ENCODE results near the gene NUPR1. TPM values are rescaled to one million over a fixed set of nuclear protein-coding genes. Genes with fewer than 3 reads are reported as not detected.

Gene NUPR1
- total RNA-seq, 2 experiments from 2014 or later, result not detected

DNA sequence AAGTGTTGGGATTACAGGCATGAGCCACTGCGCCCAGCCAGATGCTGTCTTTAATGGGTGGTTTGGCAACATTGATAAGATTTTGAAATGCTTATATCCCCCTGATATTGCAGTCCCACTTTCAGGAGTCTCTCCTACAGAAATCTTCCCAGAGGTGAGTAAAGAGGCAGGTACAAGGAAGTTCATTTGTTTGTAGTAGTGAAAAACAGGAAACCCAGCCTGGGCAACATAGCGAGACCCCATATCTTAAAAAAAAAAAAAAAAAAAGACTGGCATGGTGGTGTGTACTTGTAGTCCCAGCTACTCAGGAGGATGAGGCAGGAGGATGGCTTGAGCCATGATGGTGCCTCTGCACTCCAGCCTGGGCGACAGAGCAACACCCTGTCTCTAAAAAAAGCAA is 6.2 kb upstream of the NUPR1 start:
- CTCF ChIA-PET (ENCODE audit: unreplicated experiment), result no interaction called here
- POLR2A ChIA-PET, result interaction anchor here (0.6 kb wide), 1 partner anchor 9 kb away, joined by 3 read pairs; the partner anchor contains the start of gene SGF29
- TF ChIP-seq CTCF (conservative IDR thresholded peaks at IDR 0.05; ENCODE audit: low read length) (no peak), EZH2phosphoT487 (IDR thresholded peaks at IDR 0.05; ENCODE audit: borderline replicate concordance, low read depth, low read length) (no peak)

DNA sequence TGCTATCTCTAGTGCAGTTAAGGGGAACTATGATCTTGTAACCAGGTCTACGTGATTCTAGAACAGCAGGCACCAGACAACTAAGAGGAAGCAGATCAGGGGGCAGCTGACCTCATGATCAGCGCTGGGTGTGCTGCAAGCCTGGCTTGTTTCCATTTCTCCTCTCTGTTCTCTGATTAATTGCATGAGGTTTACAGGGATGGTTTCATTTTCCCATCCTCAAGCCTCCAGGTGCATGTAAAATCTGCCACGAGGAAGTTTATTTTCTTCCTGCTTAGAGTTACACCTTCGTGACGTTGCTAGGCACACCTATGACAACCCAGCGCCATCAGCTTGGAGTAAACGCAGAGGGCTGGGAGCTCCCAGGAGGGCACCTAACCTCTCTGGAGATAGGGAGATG is 4.3 kb upstream of the NUPR1 start:
- peak; percentile 6 for DNase-seq (ENCODE audit: low spot score)
- no TSS peak for BruUV-seq (replicated peaks)
- Histone ChIP-seq H3K36me3 (ENCODE audit: insufficient read depth, low read length) (no peaks in the 10 kb centered on the region), H3K27ac (ENCODE audit: low read depth, low read length, poor library complexity, severe bottlenecking) (no peak overlapping the region), H3K9me3 (ENCODE audit: low read length) (no peaks in the 10 kb centered on the region), H3K9me2 (ENCODE audit: insufficient read depth, low read length) (no peaks in the 10 kb centered on the region), H2AFZ (ENCODE audit: low read length) (peak overlapping the region; percentile 43; the same call in 1 of the 2 replicates), H3K4me3 (ENCODE audit: low read depth, low read length, poor library complexity, severe bottlenecking) (no peak overlapping the region), H3K4me1 (ENCODE audit: insufficient read depth, low read length, poor library complexity, severe bottlenecking) (no peaks in the 10 kb centered on the region), H3K79me2 (ENCODE audit: insufficient read depth, low read depth, low read length) (no peaks in the 10 kb centered on the region), H3K4me2 (ENCODE audit: low read length) (peak overlapping the region; percentile 16; the same call in 1 of the 2 replicates), H4K20me1 (ENCODE audit: insufficient read depth, low read length) (no peaks in the 10 kb centered on the region)
- intact Hi-C loops (cut with micrococcal nuclease; ENCODE audit: unreplicated experiment), result no loop called here
- ChIA-PET CTCF (ENCODE audit: unreplicated experiment) (no interaction called here), POLR2A (no interaction called here)
- no peak for TF ChIP-seq CTCF (conservative IDR thresholded peaks at IDR 0.05; ENCODE audit: low read length)
- TF ChIP-seq EZH2phosphoT487 (IDR thresholded peaks at IDR 0.05; ENCODE audit: borderline replicate concordance, low read depth, low read length), result no peak

More for the DNA sequence above, 6.2 kb upstream of the NUPR1 start:
- Histone ChIP-seq H3K79me2 (ENCODE audit: insufficient read depth, low read depth, low read length) (no peaks in the 10 kb centered on the region), H3K4me3 (ENCODE audit: low read depth, low read length, poor library complexity, severe bottlenecking) (no peak overlapping the region), H3K36me3 (ENCODE audit: insufficient read depth, low read length) (no peaks in the 10 kb centered on the region), H3K4me2 (ENCODE audit: low read length) (no peak overlapping the region), H3K9me3 (ENCODE audit: low read length) (no peaks in the 10 kb centered on the region), H3K4me1 (ENCODE audit: insufficient read depth, low read length, poor library complexity, severe bottlenecking) (no peaks in the 10 kb centered on the region), H2AFZ (ENCODE audit: low read length) (no peak overlapping the region), H4K20me1 (ENCODE audit: insufficient read depth, low read length) (no peaks in the 10 kb centered on the region), H3K9me2 (ENCODE audit: insufficient read depth, low read length) (no peaks in the 10 kb centered on the region), H3K27ac (ENCODE audit: low read depth, low read length, poor library complexity, severe bottlenecking) (no peak overlapping the region)
- intact Hi-C loops (cut with micrococcal nuclease; ENCODE audit: unreplicated experiment), result loop anchor here (5.0 kb wide), 1 partner anchor 223 kb away; no protein-coding TSS in a partner anchor
- DNase-seq (ENCODE audit: low spot score), result no peak
- no TSS peak for BruUV-seq (replicated peaks)

- Histone ChIP-seq H3K4me2 (ENCODE audit: low read length) (peak overlapping the region; percentile 16; the same call in 1 of the 2 replicates), H3K9me2 (ENCODE audit: insufficient read depth, low read length) (no peaks in the 10 kb centered on the region), H3K27ac (ENCODE audit: low read depth, low read length, poor library complexity, severe bottlenecking) (no peak overlapping the region), H2AFZ (ENCODE audit: low read length) (peak overlapping the region; percentile 43; the same call in 1 of the 2 replicates), H4K20me1 (ENCODE audit: insufficient read depth, low read length) (no peaks in the 10 kb centered on the region), H3K79me2 (ENCODE audit: insufficient read depth, low read depth, low read length) (no peaks in the 10 kb centered on the region), H3K4me1 (ENCODE audit: insufficient read depth, low read length, poor library complexity, severe bottlenecking) (no peaks in the 10 kb centered on the region), H3K4me3 (ENCODE audit: low read depth, low read length, poor library complexity, severe bottlenecking) (no peak overlapping the region), H3K9me3 (ENCODE audit: low read length) (no peaks in the 10 kb centered on the region), H3K36me3 (ENCODE audit: insufficient read depth, low read length) (no peaks in the 10 kb centered on the region)
- POLR2A ChIA-PET, result no interaction called here
- BruUV-seq (replicated peaks), result no TSS peak
- no peak for DNase-seq (ENCODE audit: low spot score)
- TF ChIP-seq EZH2phosphoT487 (IDR thresholded peaks at IDR 0.05; ENCODE audit: borderline replicate concordance, low read depth, low read length) (no peak), CTCF (conservative IDR thresholded peaks at IDR 0.05; ENCODE audit: low read length) (no peak)
- intact Hi-C loops (cut with micrococcal nuclease; ENCODE audit: unreplicated experiment), result no loop called here
- CTCF ChIA-PET (ENCODE audit: unreplicated experiment), result no interaction called here
Measured at GRCh38 chr16:28542646-28543045, 3.9 kb upstream of the NUPR1 start.
